ENCODE results near the gene SMAD2. TPM values are rescaled to one million over a fixed set of nuclear protein-coding genes. Genes with fewer than 3 reads are reported as not detected.

The SMAD2 gene
- polyA plus RNA-seq (2011; rRNA removed) (217 and 229 TPM in 2 replicates), polyA plus RNA-seq (2017; fragmentation: RNase III; extraction: RNeasy Plus Mini Kit Qiagen cat#74134 plus additional on column Dnase treatment) (121 to 133 TPM (median 131 TPM) in 3 replicates), polyA minus RNA-seq (2011; rRNA and poly(A)+ RNA removed) (204 and 226 TPM in 2 replicates)
- polyA plus RNA-seq (2012; cell fraction: cytosol; rRNA removed): 42.4 TPM in 2 replicates
- 17.1 and 25.1 TPM in 2 replicates for polyA plus RNA-seq (2012; cell fraction: nucleus; rRNA removed)

DNA sequence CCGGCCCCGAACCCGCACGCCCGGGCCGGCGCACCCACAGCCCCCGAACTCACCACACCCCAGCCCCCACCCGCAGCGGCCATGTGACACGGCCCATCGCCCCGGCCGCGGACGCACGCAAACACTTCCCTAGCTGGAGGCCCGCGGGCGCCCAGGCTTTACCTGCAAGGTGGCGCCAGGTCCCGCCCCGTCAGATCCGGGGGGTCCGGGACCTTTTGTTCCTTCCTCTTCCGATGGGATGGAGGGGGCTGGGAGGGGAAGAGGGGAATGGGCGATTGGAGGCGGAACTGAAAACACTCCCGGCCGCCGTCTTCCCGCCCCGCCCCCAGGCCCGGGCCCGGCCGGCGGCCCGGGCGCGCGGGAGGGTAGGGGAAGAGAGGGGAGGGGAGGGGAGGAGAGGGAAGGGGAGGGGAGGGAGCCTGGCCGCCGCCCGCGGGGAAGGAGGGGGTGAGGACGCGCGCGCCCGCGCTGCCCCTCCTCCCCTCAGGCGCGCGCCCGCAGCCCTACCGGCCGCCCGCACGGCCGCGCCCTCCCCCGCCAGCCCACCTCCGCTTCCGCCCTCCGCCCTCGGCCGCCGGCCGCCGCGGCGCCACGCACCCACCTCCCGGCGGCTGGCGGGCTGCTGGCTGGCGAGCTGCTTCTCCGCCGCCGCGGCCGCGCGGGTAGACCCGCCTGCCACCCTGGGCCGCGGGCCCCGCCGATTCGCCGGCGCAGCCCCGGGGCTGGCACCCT lies at the start of gene SMAD2:
SMAD2 (minus strand) TSS at position 461 of the 732 bp plus-strand sequence. CDS start 33,903 bp downstream, outside the sequence.
- Histone ChIP-seq H3K9me3 (no peaks in the 10 kb centered on the region), H3K4me3 (peak within 1 kb of the TSS; percentile 87), H3K27ac (peak within 1 kb of the TSS; percentile 98 to 100), H3K4me1 (peaks cover 43% of the 10 kb centered on the region), H3K4me2 (peak within 1 kb of the TSS; percentile 95)
- ChIA-PET CTCF (interaction anchor here (1.0 to 2.1 kb wide), 3 partner anchors 67 to 77 kb away, joined by 3 to 13 read pairs (median 9); no protein-coding TSS in a partner anchor), POLR2A (interaction anchor here (0.7 to 2.3 kb wide), 12 partner anchors 10 to 512 kb away, joined by 3 to 46 read pairs (median 5); no protein-coding TSS in a partner anchor)
- WGBS (ENCODE audit: missing lambda C conversion rate): 0% methylated on average over 2 of the region's 93 CpGs
- peak; percentile 15 to 89 for DNase-seq (ENCODE audit: low read depth in 1 of 2, low spot score in 1 of 2)
- ATAC-seq: peak; percentile 64 to 72
- TF ChIP-seq RCOR1 (IDR thresholded peaks at IDR 0.05; ENCODE audit: low read depth, low read length) (no peak), PHF8 (IDR thresholded peaks at IDR 0.05; ENCODE audit: borderline replicate concordance, low read depth) (0 out of 2 replicates have a peak, but pooled peaks have one; percentile 51), TP53 (CRISPR knock-in tag; IDR thresholded peaks at IDR 0.05) (no peak), HOXB5 (CRISPR knock-in tag; IDR thresholded peaks at IDR 0.05) (no peak), JUN (IDR thresholded peaks at IDR 0.05) (peak; percentile 78 to 91), TFCP2L1 (CRISPR knock-in tag; IDR thresholded peaks at IDR 0.05) (no peak), HEYL (CRISPR knock-in tag; IDR thresholded peaks at IDR 0.05) (no peak), HOXA7 (CRISPR knock-in tag; IDR thresholded peaks at IDR 0.05) (no peak), EP300 (IDR thresholded peaks at IDR 0.05) (peak in 1 of 2 experiments; percentile 65; a peak in 2 of 5 replicates), ESRRA (IDR thresholded peaks at IDR 0.05; ENCODE audit: borderline replicate concordance, low read length) (no peak), NFE2L2 (conservative IDR thresholded peaks at IDR 0.05; ENCODE audit: low read length) (no peak), CBX2 (IDR thresholded peaks at IDR 0.05; ENCODE audit: borderline replicate concordance, low read depth) (no peak), SMC3 (IDR thresholded peaks at IDR 0.05) (peak; percentile 14; the same call in 2 of the 3 replicates), ZNF302 (CRISPR knock-in tag; IDR thresholded peaks at IDR 0.05) (no peak), FOXS1 (CRISPR knock-in tag; IDR thresholded peaks at IDR 0.05) (no peak), CBX8 (IDR thresholded peaks at IDR 0.05) (no peak), RARB (CRISPR knock-in tag; IDR thresholded peaks at IDR 0.05) (no peak), RFX5 (IDR thresholded peaks at IDR 0.05) (no peak), RAD21 (conservative IDR thresholded peaks at IDR 0.05 in 1 of 2, IDR thresholded peaks at IDR 0.05 in 1 of 2) (peak in 1 of 2 experiments; percentile 28; a peak in 1 of 5 replicates), POLR2A (IDR thresholded peaks at IDR 0.05; ENCODE audit: low read length) (peak; percentile 54), CHD2 (IDR thresholded peaks at IDR 0.05; ENCODE audit: low read length, partially characterized antibody) (no peak), ZC3H11A (IDR thresholded peaks at IDR 0.05) (no peak)
- TF ChIP-seq, protein P1, sequence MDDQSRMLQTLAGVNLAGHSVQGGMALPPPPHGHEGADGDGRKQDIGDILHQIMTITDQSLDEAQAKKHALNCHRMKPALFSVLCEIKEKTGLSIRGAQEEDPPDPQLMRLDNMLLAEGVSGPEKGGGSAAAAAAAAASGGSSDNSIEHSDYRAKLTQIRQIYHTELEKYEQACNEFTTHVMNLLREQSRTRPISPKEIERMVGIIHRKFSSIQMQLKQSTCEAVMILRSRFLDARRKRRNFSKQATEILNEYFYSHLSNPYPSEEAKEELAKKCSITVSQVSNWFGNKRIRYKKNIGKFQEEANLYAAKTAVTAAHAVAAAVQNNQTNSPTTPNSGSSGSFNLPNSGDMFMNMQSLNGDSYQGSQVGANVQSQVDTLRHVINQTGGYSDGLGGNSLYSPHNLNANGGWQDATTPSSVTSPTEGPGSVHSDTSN (IDR thresholded peaks at IDR 0.05): no peak
- TF ChIP-seq, protein P2, sequence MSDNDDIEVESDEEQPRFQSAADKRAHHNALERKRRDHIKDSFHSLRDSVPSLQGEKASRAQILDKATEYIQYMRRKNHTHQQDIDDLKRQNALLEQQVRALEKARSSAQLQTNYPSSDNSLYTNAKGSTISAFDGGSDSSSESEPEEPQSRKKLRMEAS (IDR thresholded peaks at IDR 0.05): peak; percentile 63; the same call in 1 of the 2 replicates
- TF ChIP-seq, protein P3, sequence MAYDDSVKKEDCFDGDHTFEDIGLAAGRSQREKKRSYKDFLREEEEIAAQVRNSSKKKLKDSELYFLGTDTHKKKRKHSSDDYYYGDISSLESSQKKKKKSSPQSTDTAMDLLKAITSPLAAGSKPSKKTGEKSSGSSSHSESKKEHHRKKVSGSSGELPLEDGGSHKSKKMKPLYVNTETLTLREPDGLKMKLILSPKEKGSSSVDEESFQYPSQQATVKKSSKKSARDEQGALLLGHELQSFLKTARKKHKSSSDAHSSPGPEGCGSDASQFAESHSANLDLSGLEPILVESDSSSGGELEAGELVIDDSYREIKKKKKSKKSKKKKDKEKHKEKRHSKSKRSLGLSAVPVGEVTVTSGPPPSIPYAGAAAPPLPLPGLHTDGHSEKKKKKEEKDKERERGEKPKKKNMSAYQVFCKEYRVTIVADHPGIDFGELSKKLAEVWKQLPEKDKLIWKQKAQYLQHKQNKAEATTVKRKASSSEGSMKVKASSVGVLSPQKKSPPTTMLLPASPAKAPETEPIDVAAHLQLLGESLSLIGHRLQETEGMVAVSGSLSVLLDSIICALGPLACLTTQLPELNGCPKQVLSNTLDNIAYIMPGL (CRISPR knock-in tag; IDR thresholded peaks at IDR 0.05; ENCODE audit: borderline replicate concordance): no peak
- TF ChIP-seq, protein P4, sequence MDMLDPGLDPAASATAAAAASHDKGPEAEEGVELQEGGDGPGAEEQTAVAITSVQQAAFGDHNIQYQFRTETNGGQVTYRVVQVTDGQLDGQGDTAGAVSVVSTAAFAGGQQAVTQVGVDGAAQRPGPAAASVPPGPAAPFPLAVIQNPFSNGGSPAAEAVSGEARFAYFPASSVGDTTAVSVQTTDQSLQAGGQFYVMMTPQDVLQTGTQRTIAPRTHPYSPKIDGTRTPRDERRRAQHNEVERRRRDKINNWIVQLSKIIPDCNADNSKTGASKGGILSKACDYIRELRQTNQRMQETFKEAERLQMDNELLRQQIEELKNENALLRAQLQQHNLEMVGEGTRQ (IDR thresholded peaks at IDR 0.05): peak; percentile 61
- FAIRE-seq: no peak
